Esophagus squamous epithelium (tissue), 4 donors: ENCODE data around the gene ACACA.

ENCODE experiments used
- CTCF ChIP-seq, 6 experiments: fragments of 450-650 bp in 4 of 6; fragments of 200-600 bp in 2 of 6; sonication (generic) in 2 of 6; IDR thresholded peaks; one replicate each; pipeline ENCODE4 v1.5.1; 2016 to 2019; ENCODE audit warnings: antibody characterized with exemption in 6 of 6, mild to moderate bottlenecking in 4 of 6, moderate library complexity in 4 of 6
- POLR2A ChIP-seq, 4 donors: fragments of 450-650 bp; IDR thresholded peaks; one replicate each; pipeline ENCODE4 v1.6.1; 2017; ENCODE audit warnings: antibody characterized with exemption in 4 of 4, mild to moderate bottlenecking in 4 of 4, moderate library complexity in 3 of 4

GRCh38 chr17:37322826-37323561 lies 83.6 kb downstream of the ACACA start:
- TF ChIP-seq CTCF (IDR thresholded peaks at IDR 0.05) (no peak), POLR2A (IDR thresholded peaks at IDR 0.05) (no peak)
